MM.1S (cell line): Measurements from ENCODE around the gene ARPC2.

Source experiments
- DNase-seq: peaks from one replicate; pipeline ENCODE4 v3.0.0-alpha.2; 2015
- H2AFZ ChIP-seq: fragments of 300-600 bp; sonication (generic); 2 replicates; pipeline ENCODE4 v1.6.0; 2016; ENCODE audit warnings: antibody characterized with exemption, low read length
- H3F3A ChIP-seq: fragments of 300-600 bp; sonication (generic); 2 replicates; pipeline ENCODE4 v1.6.1; 2016; ENCODE audit warnings: mild to moderate bottlenecking, antibody characterized with exemption, low read length, moderate library complexity, mixed read lengths; ENCODE audit not compliant: insufficient read depth
- H3K27ac ChIP-seq: fragments of 300-600 bp; sonication (generic); 2 replicates; pipeline ENCODE4 v1.5.1; 2016; ENCODE audit warnings: mild to moderate bottlenecking, low read length
- H3K27me3 ChIP-seq: fragments of 300-600 bp; sonication (generic); replicated peaks from 2 replicates; pipeline ENCODE4 v1.6.0; 2016; ENCODE audit warnings: low read length; ENCODE audit not compliant: insufficient read depth
- H3K36me3 ChIP-seq: fragments of 300-600 bp; sonication (generic); replicated peaks from 2 replicates; pipeline ENCODE4 v1.6.1; 2016; ENCODE audit warnings: mild to moderate bottlenecking, low read length, mixed read lengths; ENCODE audit not compliant: insufficient read depth
- H3K4me1 ChIP-seq: fragments of 300-600 bp; sonication (generic); 2 replicates; pipeline ENCODE4 v1.6.1; 2016; ENCODE audit warnings: low read length, mixed read lengths
- H3K4me2 ChIP-seq: fragments of 300-600 bp; sonication (generic); 2 replicates; pipeline ENCODE4 v1.6.0; 2016; ENCODE audit warnings: low read depth, low read length
- H3K4me3 ChIP-seq: fragments of 300-600 bp; sonication (generic); 2 replicates; pipeline ENCODE4 v1.5.1; 2016; ENCODE audit warnings: low read length, mixed read lengths
- H3K79me2 ChIP-seq: fragments of 300-600 bp; sonication (generic); 2 replicates; pipeline ENCODE4 v1.6.1; 2016; ENCODE audit warnings: mixed run types, low read length, mixed read lengths
- H3K9ac ChIP-seq: fragments of 300-600 bp; sonication (generic); 2 replicates; pipeline ENCODE4 v1.6.1; 2016; ENCODE audit warnings: low read length, mixed read lengths
- H3K9me2 ChIP-seq: fragments of 300-600 bp; sonication (generic); replicated peaks from 2 replicates; pipeline ENCODE4 v1.6.1; 2016; ENCODE audit warnings: mild to moderate bottlenecking, low read length, mixed read lengths; ENCODE audit not compliant: insufficient read depth
- H3K9me3 ChIP-seq: fragments of 300-600 bp; sonication (generic); replicated peaks from 2 replicates; pipeline ENCODE4 v1.6.1; 2016; ENCODE audit warnings: mild to moderate bottlenecking, low read length, mixed read lengths; ENCODE audit not compliant: insufficient read depth
- H4K20me1 ChIP-seq: fragments of 300-600 bp; sonication (generic); 2 replicates; pipeline ENCODE4 v1.6.1; 2016; ENCODE audit warnings: mild to moderate bottlenecking, low read length, moderate library complexity, mixed read lengths; ENCODE audit not compliant: insufficient read depth
- CTCF ChIP-seq: fragments of 300-600 bp; sonication (generic); IDR thresholded peaks from 2 replicates; pipeline ENCODE4 v1.5.1; 2016; ENCODE audit warnings: antibody characterized with exemption, low read length, mixed read lengths
- EZH2 ChIP-seq: fragments of 300-600 bp; sonication (generic); optimal IDR thresholded peaks from 2 replicates; pipeline ENCODE3; 2017; ENCODE audit warnings: low read depth, mild to moderate bottlenecking, antibody characterized with exemption, low read length, mixed read lengths
- EZH2phosphoT487 ChIP-seq: fragments of 300-600 bp; sonication (generic); IDR thresholded peaks from 2 replicates; pipeline ENCODE4 v1.6.1; 2018; ENCODE audit warnings: antibody characterized with exemption, low read length

ARPC2 gene

GRCh38 chr2:218244665-218245064 lies 27.7 kb downstream of the ARPC2 start:
- no peak overlapping the region for H2AFZ ChIP-seq
- no peaks in the 10 kb centered on the region for H3K9me2 ChIP-seq
- no peak overlapping the region for H3K27ac ChIP-seq
- peaks cover 4% of the 10 kb centered on the region; the same call in 1 of the 2 replicates for H3F3A ChIP-seq
- H3K27me3 ChIP-seq = no peaks in the 10 kb centered on the region
- H4K20me1 ChIP-seq = no peaks in the 10 kb centered on the region
- H3K4me3 ChIP-seq = no peak overlapping the region
- DNase-seq = no peak
- H3K9me3 ChIP-seq = no peaks in the 10 kb centered on the region
- TF ChIP-seq EZH2 = no peak
- TF ChIP-seq CTCF = no peak
- no peak for TF ChIP-seq EZH2phosphoT487
- no peak overlapping the region for H3K4me2 ChIP-seq
- H3K9ac ChIP-seq = no peak overlapping the region
- H3K79me2 ChIP-seq = peaks cover 81% of the 10 kb centered on the region
- no peaks in the 10 kb centered on the region for H3K4me1 ChIP-seq
- H3K36me3 ChIP-seq = peaks cover 43% of the 10 kb centered on the region

- no peaks in the 10 kb centered on the region for H3K9me3 ChIP-seq
- peaks cover 7% of the 10 kb centered on the region; the same call in 1 of the 2 replicates for H3F3A ChIP-seq
- no peak overlapping the region for H2AFZ ChIP-seq
- no peaks in the 10 kb centered on the region for H4K20me1 ChIP-seq
- H3K9me2 ChIP-seq = no peaks in the 10 kb centered on the region
- H3K79me2 ChIP-seq = peaks cover 81% of the 10 kb centered on the region
- no peak overlapping the region for H3K27ac ChIP-seq
- TF ChIP-seq CTCF (no peak), EZH2 (no peak), EZH2phosphoT487 (no peak)
- H3K4me1 ChIP-seq = no peaks in the 10 kb centered on the region
- no peak overlapping the region for H3K9ac ChIP-seq
- H3K4me3 ChIP-seq = no peak overlapping the region
- no peak overlapping the region for H3K4me2 ChIP-seq
- H3K27me3 ChIP-seq = no peaks in the 10 kb centered on the region
- peaks cover 45% of the 10 kb centered on the region for H3K36me3 ChIP-seq
- DNase-seq = no peak
Measured at GRCh38 chr2:218245214-218245613, 28.2 kb downstream of the ARPC2 start.

- no peak overlapping the region for H3K4me3 ChIP-seq
- DNase-seq = no peak
- no peaks in the 10 kb centered on the region for H3K4me1 ChIP-seq
- no peaks in the 10 kb centered on the region for H3K9me3 ChIP-seq
- H3K9ac ChIP-seq = no peak overlapping the region
- no peaks in the 10 kb centered on the region for H3K27me3 ChIP-seq
- no peak overlapping the region for H2AFZ ChIP-seq
- H3K79me2 ChIP-seq = peaks cover 55% of the 10 kb centered on the region
- no peaks in the 10 kb centered on the region for H3K9me2 ChIP-seq
- peaks cover 44% of the 10 kb centered on the region for H3K36me3 ChIP-seq
- H3F3A ChIP-seq = peaks cover 34% of the 10 kb centered on the region; the same call in 1 of the 2 replicates
- no peak overlapping the region for H3K27ac ChIP-seq
- TF ChIP-seq CTCF = no peak
- TF ChIP-seq EZH2 = no peak
- TF ChIP-seq EZH2phosphoT487 = no peak
- no peak overlapping the region for H3K4me2 ChIP-seq
- H4K20me1 ChIP-seq = no peaks in the 10 kb centered on the region
Measured at GRCh38 chr2:218249691-218250090, 32.7 kb downstream of the ARPC2 start.
